Mesothelial cell of epicardium (in vitro differentiated cells): ENCODE measurements around the gene RASSF10. TPM values are rescaled to one million over a fixed set of nuclear protein-coding genes. Genes with fewer than 3 reads are reported as not detected.

Experiments
- DNase-seq, 2 experiments: peaks; one replicate each; pipeline ENCODE4 v3.0.0; 2021; ENCODE audit warnings: low spot score in 2 of 2; ENCODE audit not compliant: unreplicated experiment in 2 of 2
- H3K27ac Mint-ChIP-seq: 2 replicates; pipeline ENCODE4 v1.8.0; 2021; ENCODE audit warnings: mixed read lengths
- H3K27me3 Mint-ChIP-seq: 2 replicates; pipeline ENCODE4 v1.8.0; 2021; ENCODE audit warnings: low read depth, mixed read lengths
- H3K36me3 Mint-ChIP-seq: 2 replicates; pipeline ENCODE4 v1.8.0; 2021; ENCODE audit warnings: mixed read lengths
- H3K4me1 Mint-ChIP-seq: 2 replicates; pipeline ENCODE4 v1.8.0; 2021; ENCODE audit warnings: mixed read lengths
- H3K4me3 Mint-ChIP-seq: 2 replicates; pipeline ENCODE4 v1.8.0; 2021; ENCODE audit warnings: mild to moderate bottlenecking, moderate library complexity, mixed read lengths
- H3K9me3 Mint-ChIP-seq: 2 replicates; pipeline ENCODE4 v1.8.0; 2021; ENCODE audit warnings: mixed read lengths
- total RNA-seq: library from RNA; stranded (reverse); gene quantifications from 3 replicates; pipeline ENCODE4 v1.2.1, GENCODE V29; 2021
- TF ChIP-seq, protein P1 (sequence below): fragments of 200-600 bp; sonication (generic); IDR thresholded peaks from one replicate; pipeline ENCODE4 v1.5.0; 2021; ENCODE audit warnings: antibody characterized with exemption; ENCODE audit not compliant: unreplicated experiment

Gene RASSF10
- total RNA-seq, 1 donor from 2014 or later = 0.09 TPM

DNA sequence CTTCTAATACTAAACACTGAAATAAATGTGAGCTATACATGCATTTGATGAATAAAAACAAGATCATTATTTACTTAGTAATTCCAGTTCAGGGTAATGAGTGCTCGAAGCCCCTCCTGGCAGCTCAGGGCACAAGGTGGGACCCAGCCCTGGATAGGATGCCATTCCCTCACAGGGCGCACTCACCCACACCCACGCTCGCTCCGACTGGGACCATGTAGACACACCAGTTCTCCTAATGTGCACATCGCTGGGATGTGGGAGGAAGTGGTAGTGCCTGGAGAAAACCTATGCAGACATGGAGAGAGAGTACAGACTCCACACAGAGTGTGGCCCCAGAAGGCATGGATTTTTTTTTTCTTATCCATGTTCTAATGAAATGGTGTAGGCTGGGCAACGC lies 44.5 kb upstream of the RASSF10 start:
- Mint-ChIP-seq H3K36me3 (no peaks in the 10 kb centered on the region), H3K27ac (no peak overlapping the region), H3K4me1 (peaks cover 17% of the 10 kb centered on the region), H3K27me3 (peaks cover 5% of the 10 kb centered on the region), H3K9me3 (no peaks in the 10 kb centered on the region), H3K4me3 (no peak overlapping the region)
- TF ChIP-seq, protein P1, sequence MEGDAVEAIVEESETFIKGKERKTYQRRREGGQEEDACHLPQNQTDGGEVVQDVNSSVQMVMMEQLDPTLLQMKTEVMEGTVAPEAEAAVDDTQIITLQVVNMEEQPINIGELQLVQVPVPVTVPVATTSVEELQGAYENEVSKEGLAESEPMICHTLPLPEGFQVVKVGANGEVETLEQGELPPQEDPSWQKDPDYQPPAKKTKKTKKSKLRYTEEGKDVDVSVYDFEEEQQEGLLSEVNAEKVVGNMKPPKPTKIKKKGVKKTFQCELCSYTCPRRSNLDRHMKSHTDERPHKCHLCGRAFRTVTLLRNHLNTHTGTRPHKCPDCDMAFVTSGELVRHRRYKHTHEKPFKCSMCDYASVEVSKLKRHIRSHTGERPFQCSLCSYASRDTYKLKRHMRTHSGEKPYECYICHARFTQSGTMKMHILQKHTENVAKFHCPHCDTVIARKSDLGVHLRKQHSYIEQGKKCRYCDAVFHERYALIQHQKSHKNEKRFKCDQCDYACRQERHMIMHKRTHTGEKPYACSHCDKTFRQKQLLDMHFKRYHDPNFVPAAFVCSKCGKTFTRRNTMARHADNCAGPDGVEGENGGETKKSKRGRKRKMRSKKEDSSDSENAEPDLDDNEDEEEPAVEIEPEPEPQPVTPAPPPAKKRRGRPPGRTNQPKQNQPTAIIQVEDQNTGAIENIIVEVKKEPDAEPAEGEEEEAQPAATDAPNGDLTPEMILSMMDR = no peak
- DNase-seq = no peak

GRCh38 chr11:12966002-12966401 lies 43.1 kb upstream of the RASSF10 start:
- H3K36me3 Mint-ChIP-seq = no peaks in the 10 kb centered on the region
- peaks cover 17% of the 10 kb centered on the region for H3K4me1 Mint-ChIP-seq
- TF ChIP-seq, protein P1 = no peak
- no peaks in the 10 kb centered on the region for H3K9me3 Mint-ChIP-seq
- peaks cover 3% of the 10 kb centered on the region for H3K27me3 Mint-ChIP-seq
- H3K27ac Mint-ChIP-seq = no peak overlapping the region
- H3K4me3 Mint-ChIP-seq = no peak overlapping the region
- no peak for DNase-seq

- peaks cover 30% of the 10 kb centered on the region for H3K4me1 Mint-ChIP-seq
- DNase-seq = no peak
- H3K4me3 Mint-ChIP-seq = no peak overlapping the region
- no peaks in the 10 kb centered on the region for H3K9me3 Mint-ChIP-seq
- H3K36me3 Mint-ChIP-seq = no peaks in the 10 kb centered on the region
- no peaks in the 10 kb centered on the region for H3K27me3 Mint-ChIP-seq
- no peak overlapping the region for H3K27ac Mint-ChIP-seq
- TF ChIP-seq, protein P1 = no peak
These were observed 41.0 kb upstream of the RASSF10 start for GRCh38 chr11:12968101-12968500.

DNA sequence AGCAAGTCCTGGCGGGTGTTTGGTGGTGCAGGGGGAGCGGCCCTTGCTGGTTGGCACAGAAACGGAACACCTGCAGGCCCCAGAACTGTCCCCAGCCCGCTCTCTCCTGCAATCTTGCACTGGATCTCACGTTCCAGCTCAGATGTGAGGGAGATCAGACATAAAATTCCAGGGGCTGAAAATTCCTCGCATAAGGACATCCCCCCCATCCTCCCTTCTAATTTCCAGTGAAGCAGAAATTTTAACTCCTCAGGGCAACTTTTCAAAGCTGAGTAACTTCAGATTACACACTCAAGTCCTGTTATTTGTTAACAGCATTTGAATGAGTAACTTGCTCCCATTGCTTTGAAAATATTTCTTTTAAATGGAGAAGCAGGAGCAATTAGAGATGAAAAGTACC lies 40.3 kb upstream of the RASSF10 start:
- Mint-ChIP-seq H3K4me3 (no peak overlapping the region), H3K27ac (peak overlapping the region; percentile 38), H3K9me3 (no peaks in the 10 kb centered on the region), H3K27me3 (no peaks in the 10 kb centered on the region), H3K4me1 (peaks cover 35% of the 10 kb centered on the region), H3K36me3 (no peaks in the 10 kb centered on the region)
- DNase-seq = no peak
- TF ChIP-seq, protein P1 = no peak

DNA sequence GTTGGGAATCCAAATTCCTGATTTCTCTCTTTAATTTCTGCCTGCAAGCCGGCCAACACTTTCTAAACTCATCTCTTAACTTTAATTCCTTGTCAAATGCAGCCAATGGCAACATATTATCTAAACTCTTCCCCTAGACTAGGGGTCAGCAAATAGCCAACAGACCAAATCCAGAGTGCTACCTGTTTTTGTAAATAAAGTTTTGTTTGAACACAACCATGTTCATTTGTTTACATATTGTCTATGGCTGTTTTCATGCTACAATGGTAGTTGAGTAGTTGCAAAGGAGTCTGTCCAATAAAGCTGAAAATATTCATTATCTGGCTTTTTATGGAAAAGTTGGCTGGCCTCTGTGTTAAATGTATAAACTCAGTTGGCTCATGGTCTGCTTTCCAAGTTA lies 37.2 kb upstream of the RASSF10 start:
- no peak overlapping the region for H3K4me3 Mint-ChIP-seq
- TF ChIP-seq, protein P1 = no peak
- H3K9me3 Mint-ChIP-seq = no peaks in the 10 kb centered on the region
- no peak for DNase-seq
- no peaks in the 10 kb centered on the region for H3K36me3 Mint-ChIP-seq
- H3K27ac Mint-ChIP-seq = peak overlapping the region; percentile 47
- no peaks in the 10 kb centered on the region for H3K27me3 Mint-ChIP-seq
- H3K4me1 Mint-ChIP-seq = peaks cover 40% of the 10 kb centered on the region
